ENCODE results near the gene ANKRD55. TPM values are rescaled to one million over a fixed set of nuclear protein-coding genes. Genes with fewer than 3 reads are reported as not detected.
"Not testable (repeated sequence)": the region's sequence is repeated elsewhere in the genome, so short reads cannot be mapped to it uniquely, and the experiment has no call there.

ANKRD55 gene
- total and polyA plus RNA-seq, 4 donors: 0.37 to 1.9 (median 1.4) TPM

DNA sequence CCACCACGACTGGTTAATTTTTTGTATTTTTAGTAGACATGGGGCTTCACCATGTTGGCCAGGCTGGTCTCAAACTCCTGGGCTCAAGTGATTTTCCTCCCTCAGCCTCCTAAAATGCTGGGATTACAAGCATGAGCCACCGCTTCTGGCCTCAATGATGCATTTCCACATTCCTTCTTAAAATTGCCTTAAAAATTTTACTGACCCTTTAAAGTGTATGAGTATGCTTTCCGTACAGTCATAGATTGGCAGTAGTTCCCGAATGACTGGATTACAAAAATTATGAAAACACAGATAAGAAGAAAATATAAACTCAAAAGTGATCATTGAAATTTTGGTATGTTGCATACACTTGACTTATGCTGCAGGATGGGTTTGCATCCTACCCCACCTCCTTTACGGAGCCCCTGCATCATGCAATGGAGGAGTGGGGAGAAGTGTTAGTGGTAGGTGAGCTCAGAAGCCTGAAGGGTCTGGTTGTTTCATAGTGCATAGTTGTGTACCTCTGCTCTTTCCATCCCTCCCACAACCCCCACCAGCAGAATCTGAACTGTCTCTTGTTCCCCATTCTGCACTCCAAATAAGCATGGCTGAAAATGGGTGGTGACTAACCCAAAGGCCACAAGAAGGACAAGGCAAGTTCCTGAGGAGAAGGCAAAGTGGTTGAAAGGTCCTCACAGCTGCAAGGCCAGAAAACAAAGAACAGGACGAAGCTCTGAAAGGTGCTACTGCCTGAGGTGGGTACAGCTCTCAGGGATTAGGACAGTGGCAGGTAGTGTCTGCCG is 26.8 kb downstream of the ANKRD55 start:
- no peaks in the 10 kb centered on the region for H3K36me3 ChIP-seq (ENCODE audit: control insufficient read depth in 4 of 4, insufficient read depth in 3 of 4, low read depth in 1 of 4, low read length in 3 of 4)
- H3K9me3 ChIP-seq (ENCODE audit: control insufficient read depth in 4 of 4, low read length in 3 of 4): no peaks in the 10 kb centered on the region
- H3K4me1 ChIP-seq (ENCODE audit: control insufficient read depth in 4 of 4, insufficient read depth in 4 of 4, low read length in 3 of 4): peaks cover under 1 to 13% (median 8%) of the 10 kb centered on the region in 4 donors
- no peak overlapping the region for H3K27ac ChIP-seq (ENCODE audit: low read depth in 1 of 2, low read length in 2 of 2)
- H3K4me3 ChIP-seq (ENCODE audit: low read depth in 1 of 3, low read length in 3 of 3): no peak overlapping the region
- TF ChIP-seq YY1 (IDR thresholded peaks at IDR 0.05): no peak
- TF ChIP-seq HNF4G (IDR thresholded peaks at IDR 0.05): no peak
- TF ChIP-seq, protein P1, sequence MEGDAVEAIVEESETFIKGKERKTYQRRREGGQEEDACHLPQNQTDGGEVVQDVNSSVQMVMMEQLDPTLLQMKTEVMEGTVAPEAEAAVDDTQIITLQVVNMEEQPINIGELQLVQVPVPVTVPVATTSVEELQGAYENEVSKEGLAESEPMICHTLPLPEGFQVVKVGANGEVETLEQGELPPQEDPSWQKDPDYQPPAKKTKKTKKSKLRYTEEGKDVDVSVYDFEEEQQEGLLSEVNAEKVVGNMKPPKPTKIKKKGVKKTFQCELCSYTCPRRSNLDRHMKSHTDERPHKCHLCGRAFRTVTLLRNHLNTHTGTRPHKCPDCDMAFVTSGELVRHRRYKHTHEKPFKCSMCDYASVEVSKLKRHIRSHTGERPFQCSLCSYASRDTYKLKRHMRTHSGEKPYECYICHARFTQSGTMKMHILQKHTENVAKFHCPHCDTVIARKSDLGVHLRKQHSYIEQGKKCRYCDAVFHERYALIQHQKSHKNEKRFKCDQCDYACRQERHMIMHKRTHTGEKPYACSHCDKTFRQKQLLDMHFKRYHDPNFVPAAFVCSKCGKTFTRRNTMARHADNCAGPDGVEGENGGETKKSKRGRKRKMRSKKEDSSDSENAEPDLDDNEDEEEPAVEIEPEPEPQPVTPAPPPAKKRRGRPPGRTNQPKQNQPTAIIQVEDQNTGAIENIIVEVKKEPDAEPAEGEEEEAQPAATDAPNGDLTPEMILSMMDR (IDR thresholded peaks at IDR 0.05; ENCODE audit: low read depth, low read length, missing input control): no peak
- no peak for TF ChIP-seq RXRA (IDR thresholded peaks at IDR 0.05)
- no peak for TF ChIP-seq FOXA1 (IDR thresholded peaks at IDR 0.05)
- no peak for TF ChIP-seq HNF4A (conservative IDR thresholded peaks at IDR 0.05)
- 92% methylated on average over 7 of the region's 7 CpGs for WGBS
- no peak for DNase-seq (ENCODE audit: low spot score)
- no peak overlapping the region for H3K9ac ChIP-seq (ENCODE audit: low read depth in 1 of 2, low read length in 2 of 2)
- no peaks in the 10 kb centered on the region for H3K27me3 ChIP-seq (ENCODE audit: control insufficient read depth in 4 of 4, insufficient read depth in 4 of 4, low read length in 3 of 4)

DNA sequence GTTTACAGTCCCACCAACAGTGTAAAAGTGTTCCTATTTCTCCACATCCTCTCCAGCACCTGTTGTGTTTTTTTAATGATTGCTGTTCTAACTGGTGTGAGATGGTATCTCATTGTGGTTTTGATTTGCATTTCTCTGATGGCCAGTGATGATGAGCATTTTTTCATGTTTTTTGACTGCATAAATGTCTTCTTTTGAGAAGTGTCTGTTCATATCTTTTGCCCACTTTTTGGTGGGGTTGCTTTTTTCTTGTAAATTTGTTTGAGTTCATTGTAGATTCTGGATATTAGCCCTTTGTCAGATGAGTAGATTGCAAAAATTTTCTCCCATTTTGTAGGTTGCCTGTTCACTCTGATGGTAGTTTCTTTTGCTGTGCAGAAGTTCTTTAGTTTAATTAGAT is 29.2 kb downstream of the ANKRD55 start:
- not testable (repeated sequence) for H3K36me3 ChIP-seq (ENCODE audit: control insufficient read depth in 4 of 4, insufficient read depth in 3 of 4, low read depth in 1 of 4, low read length in 3 of 4); H3K4me3 ChIP-seq (ENCODE audit: low read depth in 1 of 3, low read length in 3 of 3); DNase-seq (ENCODE audit: low spot score); H3K27ac ChIP-seq (ENCODE audit: low read depth in 1 of 2, low read length in 2 of 2); H3K27me3 ChIP-seq (ENCODE audit: control insufficient read depth in 4 of 4, insufficient read depth in 4 of 4, low read length in 3 of 4); H3K9ac ChIP-seq (ENCODE audit: low read depth in 1 of 2, low read length in 2 of 2); H3K9me3 ChIP-seq (ENCODE audit: control insufficient read depth in 4 of 4, low read length in 3 of 4)
- H3K4me1 ChIP-seq (ENCODE audit: control insufficient read depth in 4 of 4, insufficient read depth in 4 of 4, low read length in 3 of 4): peaks cover 2 to 18% (median 12%) of the 10 kb centered on the region in 4 donors

DNA sequence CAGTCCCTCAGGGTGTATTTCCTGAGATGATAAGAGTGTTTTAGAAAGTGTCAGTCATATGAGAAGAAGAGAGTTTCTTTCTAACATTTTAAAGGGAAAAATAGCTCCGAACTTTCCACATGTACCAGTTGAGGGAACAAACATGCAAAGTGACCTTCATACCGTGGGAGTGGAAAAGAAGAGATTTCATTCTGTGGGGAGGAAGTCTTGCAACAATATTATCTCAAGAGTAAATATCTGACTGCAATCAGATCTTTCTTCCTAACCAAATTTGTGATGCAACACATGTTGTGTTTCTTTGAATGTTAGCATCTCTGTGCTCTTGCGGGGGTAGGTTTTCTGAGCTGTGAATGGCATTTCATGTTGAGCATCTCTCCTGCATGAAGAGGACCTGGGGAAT is 30.6 kb downstream of the ANKRD55 start:
- DNase-seq (ENCODE audit: low spot score): no peak
- peak overlapping the region; percentile 50 to 53 for H3K27ac ChIP-seq (ENCODE audit: low read depth in 1 of 2, low read length in 2 of 2)
- WGBS: 20% methylated on average over 3 of the region's 3 CpGs
- TF ChIP-seq, protein P1 (IDR thresholded peaks at IDR 0.05; ENCODE audit: low read depth, low read length, missing input control): no peak
- TF ChIP-seq NR2F2 (IDR thresholded peaks at IDR 0.05) (peak; percentile 31), HNF4A (conservative IDR thresholded peaks at IDR 0.05) (peak; percentile 88 to 92), JUND (IDR thresholded peaks at IDR 0.05) (peak; percentile 63 to 84), YY1 (IDR thresholded peaks at IDR 0.05) (peak; percentile 52), EGR1 (IDR thresholded peaks at IDR 0.05; ENCODE audit: low read depth in 2 of 2) (peak; percentile 39 to 72), FOXA2 (IDR thresholded peaks at IDR 0.05) (peak; percentile 87), HNF4G (IDR thresholded peaks at IDR 0.05) (peak; percentile 66), GABPA (IDR thresholded peaks at IDR 0.05 in 1 of 2, conservative IDR thresholded peaks at IDR 0.05 in 1 of 2) (peak in 1 of 2 donors; percentile 42), RXRA (IDR thresholded peaks at IDR 0.05) (peak; percentile 73 to 89), SP1 (IDR thresholded peaks at IDR 0.05) (peak; percentile 76), FOXA1 (IDR thresholded peaks at IDR 0.05) (peak; percentile 65)
- TF ChIP-seq, protein P2, sequence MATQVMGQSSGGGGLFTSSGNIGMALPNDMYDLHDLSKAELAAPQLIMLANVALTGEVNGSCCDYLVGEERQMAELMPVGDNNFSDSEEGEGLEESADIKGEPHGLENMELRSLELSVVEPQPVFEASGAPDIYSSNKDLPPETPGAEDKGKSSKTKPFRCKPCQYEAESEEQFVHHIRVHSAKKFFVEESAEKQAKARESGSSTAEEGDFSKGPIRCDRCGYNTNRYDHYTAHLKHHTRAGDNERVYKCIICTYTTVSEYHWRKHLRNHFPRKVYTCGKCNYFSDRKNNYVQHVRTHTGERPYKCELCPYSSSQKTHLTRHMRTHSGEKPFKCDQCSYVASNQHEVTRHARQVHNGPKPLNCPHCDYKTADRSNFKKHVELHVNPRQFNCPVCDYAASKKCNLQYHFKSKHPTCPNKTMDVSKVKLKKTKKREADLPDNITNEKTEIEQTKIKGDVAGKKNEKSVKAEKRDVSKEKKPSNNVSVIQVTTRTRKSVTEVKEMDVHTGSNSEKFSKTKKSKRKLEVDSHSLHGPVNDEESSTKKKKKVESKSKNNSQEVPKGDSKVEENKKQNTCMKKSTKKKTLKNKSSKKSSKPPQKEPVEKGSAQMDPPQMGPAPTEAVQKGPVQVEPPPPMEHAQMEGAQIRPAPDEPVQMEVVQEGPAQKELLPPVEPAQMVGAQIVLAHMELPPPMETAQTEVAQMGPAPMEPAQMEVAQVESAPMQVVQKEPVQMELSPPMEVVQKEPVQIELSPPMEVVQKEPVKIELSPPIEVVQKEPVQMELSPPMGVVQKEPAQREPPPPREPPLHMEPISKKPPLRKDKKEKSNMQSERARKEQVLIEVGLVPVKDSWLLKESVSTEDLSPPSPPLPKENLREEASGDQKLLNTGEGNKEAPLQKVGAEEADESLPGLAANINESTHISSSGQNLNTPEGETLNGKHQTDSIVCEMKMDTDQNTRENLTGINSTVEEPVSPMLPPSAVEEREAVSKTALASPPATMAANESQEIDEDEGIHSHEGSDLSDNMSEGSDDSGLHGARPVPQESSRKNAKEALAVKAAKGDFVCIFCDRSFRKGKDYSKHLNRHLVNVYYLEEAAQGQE (IDR thresholded peaks at IDR 0.05): no peak
- TF ChIP-seq, protein P3, sequence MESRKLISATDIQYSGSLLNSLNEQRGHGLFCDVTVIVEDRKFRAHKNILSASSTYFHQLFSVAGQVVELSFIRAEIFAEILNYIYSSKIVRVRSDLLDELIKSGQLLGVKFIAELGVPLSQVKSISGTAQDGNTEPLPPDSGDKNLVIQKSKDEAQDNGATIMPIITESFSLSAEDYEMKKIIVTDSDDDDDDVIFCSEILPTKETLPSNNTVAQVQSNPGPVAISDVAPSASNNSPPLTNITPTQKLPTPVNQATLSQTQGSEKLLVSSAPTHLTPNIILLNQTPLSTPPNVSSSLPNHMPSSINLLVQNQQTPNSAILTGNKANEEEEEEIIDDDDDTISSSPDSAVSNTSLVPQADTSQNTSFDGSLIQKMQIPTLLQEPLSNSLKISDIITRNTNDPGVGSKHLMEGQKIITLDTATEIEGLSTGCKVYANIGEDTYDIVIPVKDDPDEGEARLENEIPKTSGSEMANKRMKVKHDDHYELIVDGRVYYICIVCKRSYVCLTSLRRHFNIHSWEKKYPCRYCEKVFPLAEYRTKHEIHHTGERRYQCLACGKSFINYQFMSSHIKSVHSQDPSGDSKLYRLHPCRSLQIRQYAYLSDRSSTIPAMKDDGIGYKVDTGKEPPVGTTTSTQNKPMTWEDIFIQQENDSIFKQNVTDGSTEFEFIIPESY (IDR thresholded peaks at IDR 0.05): peak; percentile 87
- TF ChIP-seq, protein P4, sequence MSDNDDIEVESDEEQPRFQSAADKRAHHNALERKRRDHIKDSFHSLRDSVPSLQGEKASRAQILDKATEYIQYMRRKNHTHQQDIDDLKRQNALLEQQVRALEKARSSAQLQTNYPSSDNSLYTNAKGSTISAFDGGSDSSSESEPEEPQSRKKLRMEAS (IDR thresholded peaks at IDR 0.05): peak; percentile 66
- TF ChIP-seq, protein P5, sequence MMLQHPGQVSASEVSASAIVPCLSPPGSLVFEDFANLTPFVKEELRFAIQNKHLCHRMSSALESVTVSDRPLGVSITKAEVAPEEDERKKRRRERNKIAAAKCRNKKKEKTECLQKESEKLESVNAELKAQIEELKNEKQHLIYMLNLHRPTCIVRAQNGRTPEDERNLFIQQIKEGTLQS (IDR thresholded peaks at IDR 0.05): peak; percentile 73

More for the DNA sequence above, 30.6 kb downstream of the ANKRD55 start:
- H3K4me3 ChIP-seq (ENCODE audit: low read depth in 1 of 3, low read length in 3 of 3): no peak overlapping the region
- no peaks in the 10 kb centered on the region for H3K9me3 ChIP-seq (ENCODE audit: control insufficient read depth in 4 of 4, low read length in 3 of 4)
- no peaks in the 10 kb centered on the region for H3K27me3 ChIP-seq (ENCODE audit: control insufficient read depth in 4 of 4, insufficient read depth in 4 of 4, low read length in 3 of 4)
- H3K36me3 ChIP-seq (ENCODE audit: control insufficient read depth in 4 of 4, insufficient read depth in 3 of 4, low read depth in 1 of 4, low read length in 3 of 4): no peaks in the 10 kb centered on the region
- peaks cover 2 to 18% (median 12%) of the 10 kb centered on the region in 4 donors for H3K4me1 ChIP-seq (ENCODE audit: control insufficient read depth in 4 of 4, insufficient read depth in 4 of 4, low read length in 3 of 4)
- no peak overlapping the region for H3K9ac ChIP-seq (ENCODE audit: low read depth in 1 of 2, low read length in 2 of 2)
